ENCODE measurements around the gene TM9SF3. TPM values are rescaled to one million over a fixed set of nuclear protein-coding genes. Genes with fewer than 3 reads are reported as not detected.
A peak's percentile ranks its signal among the peaks of the same experiment; 100 is the strongest.

Gene TM9SF3
- total and polyA plus RNA-seq, 8 donors: 128 to 161 (median 152) TPM

DNA sequence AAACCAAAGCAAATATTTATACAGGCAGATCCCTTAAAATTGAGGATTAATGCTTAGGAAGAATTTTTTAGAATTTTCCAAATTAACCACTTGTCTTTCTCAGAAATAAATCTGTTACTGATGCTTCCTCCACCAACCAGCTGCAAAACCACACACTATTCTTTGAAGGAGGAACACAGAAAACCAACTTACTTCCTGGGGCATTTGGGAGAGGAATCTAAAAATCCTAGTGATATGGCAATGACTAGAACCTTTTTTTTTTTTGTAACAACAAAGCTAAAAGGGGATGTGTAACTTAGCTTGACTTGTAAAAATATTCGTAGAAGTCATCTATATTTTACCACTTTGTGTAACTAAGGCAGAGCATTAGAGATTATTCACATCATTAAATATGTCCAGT is 5.1 kb upstream of the TM9SF3 start:
- Histone ChIP-seq H3K9me3 (no peaks in the 10 kb centered on the region), H3K27ac (no peak overlapping the region), H3K4me1 (peaks cover 5 to 17% of the 10 kb centered on the region in 2 donors), H3K4me3 (no peak overlapping the region), H3K27me3 (no peaks in the 10 kb centered on the region), H3K36me3 (peaks cover 0 to 42% of the 10 kb centered on the region in 2 donors)
- intact Hi-C loops (cut with DNase I): no loop called here
- no peak for DNase-seq
- TF ChIP-seq, protein P1, sequence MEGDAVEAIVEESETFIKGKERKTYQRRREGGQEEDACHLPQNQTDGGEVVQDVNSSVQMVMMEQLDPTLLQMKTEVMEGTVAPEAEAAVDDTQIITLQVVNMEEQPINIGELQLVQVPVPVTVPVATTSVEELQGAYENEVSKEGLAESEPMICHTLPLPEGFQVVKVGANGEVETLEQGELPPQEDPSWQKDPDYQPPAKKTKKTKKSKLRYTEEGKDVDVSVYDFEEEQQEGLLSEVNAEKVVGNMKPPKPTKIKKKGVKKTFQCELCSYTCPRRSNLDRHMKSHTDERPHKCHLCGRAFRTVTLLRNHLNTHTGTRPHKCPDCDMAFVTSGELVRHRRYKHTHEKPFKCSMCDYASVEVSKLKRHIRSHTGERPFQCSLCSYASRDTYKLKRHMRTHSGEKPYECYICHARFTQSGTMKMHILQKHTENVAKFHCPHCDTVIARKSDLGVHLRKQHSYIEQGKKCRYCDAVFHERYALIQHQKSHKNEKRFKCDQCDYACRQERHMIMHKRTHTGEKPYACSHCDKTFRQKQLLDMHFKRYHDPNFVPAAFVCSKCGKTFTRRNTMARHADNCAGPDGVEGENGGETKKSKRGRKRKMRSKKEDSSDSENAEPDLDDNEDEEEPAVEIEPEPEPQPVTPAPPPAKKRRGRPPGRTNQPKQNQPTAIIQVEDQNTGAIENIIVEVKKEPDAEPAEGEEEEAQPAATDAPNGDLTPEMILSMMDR (IDR thresholded peaks at IDR 0.05): no peak
- ATAC-seq: no peak

DNA sequence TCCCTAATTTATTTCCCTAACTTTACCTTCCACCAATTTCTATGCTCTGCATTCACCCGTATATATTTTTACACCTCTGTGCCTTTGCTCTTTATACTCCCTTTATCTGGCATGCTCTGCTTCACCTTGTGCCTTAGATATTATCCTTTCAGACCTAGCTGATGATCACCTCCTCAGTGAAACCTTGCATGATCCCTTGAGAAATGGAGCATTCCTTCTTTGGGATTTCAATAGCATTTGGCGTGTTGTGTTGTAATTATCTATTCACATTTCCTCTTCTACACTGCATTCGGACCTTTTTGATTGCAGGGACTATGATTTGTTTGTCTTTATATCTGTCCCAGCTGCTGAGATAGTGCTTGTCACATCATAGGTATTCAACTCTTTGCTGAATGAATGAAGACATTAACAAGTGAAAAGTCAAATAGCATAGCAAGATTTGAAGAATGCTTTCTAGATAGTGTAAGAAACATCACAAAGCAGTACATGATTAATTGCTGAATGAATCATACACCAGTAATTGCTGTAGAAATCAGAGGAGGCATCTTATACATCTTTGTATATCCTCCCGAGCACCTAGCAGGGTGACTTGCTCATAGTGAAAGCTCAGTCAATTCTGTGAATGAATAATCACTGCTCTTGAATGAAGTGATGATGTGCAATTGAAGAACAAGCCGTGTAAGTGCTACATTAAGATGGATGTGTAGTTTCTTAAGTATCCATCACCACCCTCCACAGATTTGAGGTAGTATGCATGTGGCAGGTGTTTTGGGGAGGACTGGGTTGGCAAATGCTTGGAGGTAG is 2.0 kb upstream of the TM9SF3 start:
- TF ChIP-seq, protein P1 (IDR thresholded peaks at IDR 0.05): no peak
- no peak for ATAC-seq
- H3K4me1 ChIP-seq: peaks cover 25 to 38% of the 10 kb centered on the region in 2 donors
- intact Hi-C loops (cut with DNase I): no loop called here
- peak overlapping the region in 1 of 2 donors; percentile 97 for H3K27ac ChIP-seq
- no peaks in the 10 kb centered on the region for H3K27me3 ChIP-seq
- no peaks in the 10 kb centered on the region for H3K9me3 ChIP-seq
- no peak for DNase-seq
- peaks cover 0 to 17% of the 10 kb centered on the region in 2 donors for H3K36me3 ChIP-seq
- H3K4me3 ChIP-seq: no peak overlapping the region

DNA sequence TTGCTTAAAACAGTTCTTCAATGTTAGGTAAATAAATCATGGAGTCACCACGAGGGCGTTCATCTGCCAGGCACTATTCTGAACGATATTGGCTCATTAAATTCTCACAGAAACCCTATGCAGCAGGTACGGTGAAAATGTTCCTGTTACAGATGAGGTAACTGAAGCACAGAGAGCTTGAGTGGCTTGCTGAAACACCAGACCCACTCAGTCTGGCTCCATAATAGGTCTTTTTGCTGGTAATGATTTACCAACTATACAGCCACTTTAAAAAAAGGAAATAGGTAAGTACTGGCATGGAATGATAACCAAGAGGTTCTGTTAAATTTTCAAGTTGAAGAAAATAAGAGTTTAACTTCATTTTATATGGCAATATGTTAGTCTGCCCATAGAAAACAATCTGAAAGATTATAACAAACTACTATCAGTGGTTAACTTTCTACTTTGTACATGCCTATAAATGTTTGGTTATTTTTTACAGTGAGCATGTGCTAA is 1.3 kb upstream of the TM9SF3 start:
- ATAC-seq: peak; percentile 40
- Histone ChIP-seq H3K4me1 (peaks cover 26 to 45% of the 10 kb centered on the region in 2 donors), H3K36me3 (peaks cover 0 to 10% of the 10 kb centered on the region in 2 donors), H3K27ac (peak overlapping the region; percentile 97 to 99), H3K27me3 (no peaks in the 10 kb centered on the region), H3K9me3 (no peaks in the 10 kb centered on the region), H3K4me3 (peak overlapping the region; percentile 77 to 83)
- intact Hi-C loops (cut with DNase I): no loop called here
- peak in 1 of 4 donors; percentile 16 for DNase-seq
- TF ChIP-seq, protein P1 (IDR thresholded peaks at IDR 0.05): no peak

DNA sequence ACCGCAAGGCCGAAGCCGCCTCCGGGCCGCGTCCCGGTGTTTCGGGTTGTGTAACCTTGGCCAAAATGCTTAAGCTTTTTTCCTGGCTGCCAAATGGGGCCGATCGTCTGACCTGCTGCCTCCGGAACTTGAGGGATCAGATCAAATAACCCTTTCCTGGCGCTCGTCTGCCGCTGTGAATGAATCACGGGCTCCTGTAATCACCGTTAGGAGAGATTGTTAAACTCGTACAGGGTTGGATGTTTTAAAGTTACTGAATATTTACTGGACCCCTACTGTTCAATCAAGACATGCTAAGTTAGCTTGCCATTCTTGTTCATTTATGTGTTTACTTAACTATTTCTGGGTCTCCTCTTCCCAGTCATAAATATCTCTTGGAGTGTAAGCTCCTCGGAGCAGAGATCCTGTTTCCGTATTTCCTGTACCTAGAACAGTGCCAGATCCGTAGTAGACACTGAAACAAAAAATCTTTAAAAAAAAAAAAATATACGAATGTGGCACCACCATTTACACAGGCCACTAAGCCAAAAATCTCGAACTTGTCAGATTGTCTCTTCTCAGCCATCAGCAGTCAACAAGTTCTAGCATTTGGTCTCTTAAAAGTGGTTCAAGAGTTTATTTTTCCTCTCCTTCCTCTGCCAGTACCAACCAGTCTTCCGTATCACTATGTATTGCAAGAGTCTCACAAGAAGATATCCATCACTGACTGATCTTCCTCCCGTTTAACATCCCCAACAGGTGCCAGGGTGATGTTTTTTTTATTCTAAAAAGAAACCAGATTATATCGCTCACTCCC is 650 bp upstream of the TM9SF3 start:
- Histone ChIP-seq H3K9me3 (no peaks in the 10 kb centered on the region), H3K4me3 (peak overlapping the region; percentile 77 to 83), H3K27ac (peak overlapping the region; percentile 97 to 99), H3K27me3 (no peaks in the 10 kb centered on the region), H3K4me1 (peaks cover 26 to 51% of the 10 kb centered on the region in 2 donors), H3K36me3 (peaks cover 0 to 4% of the 10 kb centered on the region in 2 donors)
- DNase-seq (peak in 1 of 4 donors; percentile 79), ATAC-seq (peak; percentile 8)
- TF ChIP-seq, protein P1 (IDR thresholded peaks at IDR 0.05): no peak
- intact Hi-C loops (cut with DNase I): no loop called here

Measured in left lung (tissue), 10 donors.